Smooth muscle cell (in vitro differentiated cells): ENCODE results near the gene ANO8. TPM values are rescaled to one million over a fixed set of nuclear protein-coding genes. Genes with fewer than 3 reads are reported as not detected.

Source experiments
- DNase-seq: peaks from one replicate; lab custom pipeline; 2025; ENCODE audit not compliant: unreplicated experiment; lab: John Stamatoyannopoulos, UW
- H2AFZ ChIP-seq: fragments of 200-600 bp; sonication (generic); 2 replicates; pipeline ENCODE4 v1.6.0; 2016; ENCODE audit warnings: antibody characterized with exemption, low read depth, mild to moderate bottlenecking
- H3F3A ChIP-seq: fragments of 200-600 bp; sonication (generic); 2 replicates; pipeline ENCODE4 v1.6.0; 2017; ENCODE audit warnings: antibody characterized with exemption, low read depth
- H3K27ac ChIP-seq: fragments of 200-600 bp; sonication (generic); 2 replicates; pipeline ENCODE4 v1.5.1; 2016; ENCODE audit warnings: low read depth, mild to moderate bottlenecking
- H3K27me3 ChIP-seq: fragments of 200-600 bp; sonication (generic); 2 replicates; pipeline ENCODE4 v1.6.1; 2016; ENCODE audit warnings: low read depth, mild to moderate bottlenecking
- H3K36me3 ChIP-seq: fragments of 200-600 bp; sonication (generic); 2 replicates; pipeline ENCODE4 v1.5.1; 2016; ENCODE audit warnings: low read depth
- H3K4me1 ChIP-seq: fragments of 200-600 bp; sonication (generic); 2 replicates; pipeline ENCODE4 v1.5.1; 2016; ENCODE audit warnings: low read depth
- H3K4me2 ChIP-seq: fragments of 200-600 bp; sonication (generic); 2 replicates; pipeline ENCODE4 v1.6.0; 2016; ENCODE audit warnings: mild to moderate bottlenecking
- H3K4me3 ChIP-seq: fragments of 200-600 bp; sonication (generic); 2 replicates; pipeline ENCODE4 v1.5.1; 2016; ENCODE audit warnings: mild to moderate bottlenecking
- H3K79me2 ChIP-seq: fragments of 200-600 bp; sonication (generic); 2 replicates; pipeline ENCODE4 v1.6.0; 2016; ENCODE audit warnings: low read depth, mild to moderate bottlenecking
- H3K9ac ChIP-seq: fragments of 200-600 bp; sonication (generic); 2 replicates; pipeline ENCODE4 v1.6.0; 2016; ENCODE audit warnings: low read depth
- H3K9me3 ChIP-seq: fragments of 200-600 bp; sonication (generic); replicated peaks from 2 replicates; pipeline ENCODE4 v1.5.1; 2016; ENCODE audit warnings: low read depth
- H4K20me1 ChIP-seq: fragments of 200-600 bp; sonication (generic); 2 replicates; pipeline ENCODE4 v1.6.0; 2016; ENCODE audit warnings: low read depth
- CTCF ChIP-seq: fragments of 200-600 bp; sonication (generic); IDR thresholded peaks from 2 replicates; pipeline ENCODE4 v1.5.1; 2017; ENCODE audit warnings: borderline replicate concordance, mild to moderate bottlenecking, antibody characterized with exemption; ENCODE audit not compliant: insufficient read depth, poor library complexity, severe bottlenecking
- WGBS: methylation state at CpG from one replicate; pipeline ENCODE4 v1.1.7; 2016; ENCODE audit warnings: low lambda C conversion rate; 5-methylcytosine and 5-hydroxymethylcytosine counted together
- polyA plus RNA-seq: library from polyadenylated mRNA; unstranded; fragments of >200 nt; fragmentation: Nextera tagmentation; extraction: Ambion mirVana; gene quantifications from 2 replicates; pipeline ENCODE4 v1.2.1, GENCODE V29; 2016
- total RNA-seq: library from RNA; depleted of rRNA; stranded (reverse); fragments of >200 nt; gene quantifications from 2 replicates; pipeline ENCODE4 v1.2.3, GENCODE V29; 2014

The ANO8 gene
- total and polyA plus RNA-seq, 2 experiments from 2014 or later: 1.3 to 8.0 TPM

- Histone ChIP-seq H2AFZ (no peak overlapping the region), H3F3A (peaks cover 4% of the 10 kb centered on the region), H3K36me3 (no peaks in the 10 kb centered on the region), H3K4me3 (no peak overlapping the region), H3K27me3 (no peaks in the 10 kb centered on the region), H4K20me1 (peaks cover 10% of the 10 kb centered on the region), H3K4me2 (no peak overlapping the region), H3K9ac (no peak overlapping the region), H3K4me1 (no peaks in the 10 kb centered on the region), H3K79me2 (no peaks in the 10 kb centered on the region), H3K27ac (no peak overlapping the region), H3K9me3 (no peaks in the 10 kb centered on the region)
- no peak for TF ChIP-seq CTCF
- no peak for DNase-seq
- 96% methylated on average over 34 of the region's 40 CpGs for WGBS
These were observed 15.0 kb downstream of the ANO8 start for GRCh38 chr19:17319473-17320238.

GRCh38 chr19:17318966-17319365 is 15.7 kb downstream of the ANO8 start:
- Histone ChIP-seq H3F3A (peaks cover 4% of the 10 kb centered on the region), H4K20me1 (peaks cover 17% of the 10 kb centered on the region), H3K27me3 (no peaks in the 10 kb centered on the region), H3K79me2 (no peaks in the 10 kb centered on the region), H3K4me1 (no peaks in the 10 kb centered on the region), H3K27ac (no peak overlapping the region), H3K4me2 (no peak overlapping the region), H3K4me3 (no peak overlapping the region), H3K36me3 (no peaks in the 10 kb centered on the region), H3K9me3 (no peaks in the 10 kb centered on the region), H2AFZ (no peak overlapping the region), H3K9ac (no peak overlapping the region)
- no peak for DNase-seq
- TF ChIP-seq CTCF: no peak
- WGBS: 95% methylated on average over 5 of the region's 6 CpGs

GRCh38 chr19:17314007-17314593 is 20.6 kb downstream of the ANO8 start:
- H3K4me3 ChIP-seq: no peak overlapping the region
- no peak overlapping the region for H3K4me2 ChIP-seq
- H3K9ac ChIP-seq: no peak overlapping the region
- peaks cover 36% of the 10 kb centered on the region for H3K79me2 ChIP-seq
- no peak for TF ChIP-seq CTCF
- no peaks in the 10 kb centered on the region for H3K9me3 ChIP-seq
- peaks cover 39% of the 10 kb centered on the region for H4K20me1 ChIP-seq
- H3K27ac ChIP-seq: no peak overlapping the region
- 96% methylated on average over 19 of the region's 19 CpGs for WGBS
- no peaks in the 10 kb centered on the region for H3K27me3 ChIP-seq
- H3K4me1 ChIP-seq: peaks cover 9% of the 10 kb centered on the region
- peaks cover 4% of the 10 kb centered on the region for H3F3A ChIP-seq
- no peak for DNase-seq
- H2AFZ ChIP-seq: no peak overlapping the region
- H3K36me3 ChIP-seq: no peaks in the 10 kb centered on the region
